Measurements from ENCODE around the gene MBTD1.
"Not testable (repeated sequence)": the region's sequence is repeated elsewhere in the genome, so short reads cannot be mapped to it uniquely, and the experiment has no call there.

MBTD1 gene

GRCh38 chr17:51185763-51186332 lies 74.0 kb downstream of the MBTD1 start:
- no peak for DNase-seq

GRCh38 chr17:51184124-51184523 lies 75.7 kb downstream of the MBTD1 start:
- no peak for DNase-seq

GRCh38 chr17:51180486-51180885 lies 79.4 kb downstream of the MBTD1 start:
- DNase-seq = no peak

- DNase-seq = not testable (repeated sequence)
Observed at GRCh38 chr17:51172030-51172429, 87.8 kb downstream of the MBTD1 start.

GRCh38 chr17:51170736-51171135 lies 89.1 kb downstream of the MBTD1 start:
- no peak for DNase-seq

- no peak for DNase-seq
Observed at GRCh38 chr17:51169340-51169739, 90.5 kb downstream of the MBTD1 start.

GRCh38 chr17:51166987-51167931 lies 92.6 kb downstream of the MBTD1 start:
- peak; percentile 42 to 47 for DNase-seq

GRCh38 chr17:51166198-51166986 lies 93.5 kb downstream of the MBTD1 start, which contains the start of gene NME2:
NME2 (plus strand) TSS chr17:51166411; CDS start chr17:51166831, 420 bp downstream.
- DNase-seq = peak; percentile 80 to 91

- DNase-seq = no peak
Observed at GRCh38 chr17:51165680-51166197, 94.1 kb downstream of the MBTD1 start.

- no peak for DNase-seq
Observed at GRCh38 chr17:51164911-51165679, 94.8 kb downstream of the MBTD1 start.

GRCh38 chr17:51161541-51161940 lies 98.3 kb downstream of the MBTD1 start:
- DNase-seq = no peak

- no peak for DNase-seq
Observed at GRCh38 chr17:51159604-51160003, 100.2 kb downstream of the MBTD1 start.

GRCh38 chr17:51155416-51155815 lies 104.4 kb downstream of the MBTD1 start:
- no peak for DNase-seq

GRCh38 chr17:51154176-51154575 lies 105.7 kb downstream of the MBTD1 start:
- DNase-seq = no peak

- DNase-seq = peak; percentile 99 to 100
Observed at GRCh38 chr17:51153210-51154072, 106.4 kb downstream of the MBTD1 start, which contains the start of gene NME1. NME1 (plus strand) TSS chr17:51153559; CDS start chr17:51155655, 2,096 bp downstream.

- peak; percentile 3 to 15 for DNase-seq
Observed at GRCh38 chr17:51152766-51153209, 107.1 kb downstream of the MBTD1 start.

- no peak for DNase-seq
Observed at GRCh38 chr17:51150932-51151331, 108.9 kb downstream of the MBTD1 start.

GRCh38 chr17:51149163-51149562 lies 110.7 kb downstream of the MBTD1 start:
- DNase-seq = no peak

GRCh38 chr17:51147650-51148049 lies 112.2 kb downstream of the MBTD1 start:
- DNase-seq = peak; percentile 51 to 56

- peak in 1 of 2 donors; percentile 11 for DNase-seq
Observed at GRCh38 chr17:51144266-51145022, 115.4 kb downstream of the MBTD1 start.

All from inflammatory macrophage (primary cell).